Measurements from ENCODE around the gene GMIP.

- no peak for TF ChIP-seq POLR2A (IDR thresholded peaks at IDR 0.05)
- no peak for TF ChIP-seq CTCF (IDR thresholded peaks at IDR 0.05)
Observed at GRCh38 chr19:19632661-19633060, 10.8 kb downstream of the GMIP start.

Measured in testis (tissue), 2 donors.